Testis (tissue), 3 donors: Measurements from ENCODE around the gene CCDC121. TPM values are rescaled to one million over a fixed set of nuclear protein-coding genes. Genes with fewer than 3 reads are reported as not detected.
A peak's percentile ranks its signal among the peaks of the same experiment; 100 is the strongest.
"Not testable (repeated sequence)": the region's sequence is repeated elsewhere in the genome, so short reads cannot be mapped to it uniquely, and the experiment has no call there.

Source experiments
- DNase-seq: peaks from one replicate; pipeline ENCODE4 v3.0.0-alpha.2; 2019
- H3K27ac ChIP-seq, 2 donors: fragments of 200-600 bp; sonication (generic); one replicate each; pipeline ENCODE4 v1.5.1; 2019
- H3K27me3 ChIP-seq: fragments of 200-600 bp; sonication (generic); one replicate; pipeline ENCODE4 v1.5.1; 2019
- H3K36me3 ChIP-seq: fragments of 200-600 bp; sonication (generic); one replicate; pipeline ENCODE4 v1.5.1; 2017; ENCODE audit warnings: low read depth; ENCODE audit errors: missing control alignments
- H3K4me1 ChIP-seq: fragments of 200-600 bp; sonication (generic); one replicate; pipeline ENCODE4 v1.5.1; 2019
- H3K4me3 ChIP-seq, 2 donors: fragments of 200-600 bp; sonication (generic); one replicate each; pipeline ENCODE4 v1.5.1; 2017 to 2019
- H3K9me3 ChIP-seq: fragments of 200-600 bp; sonication (generic); one replicate; pipeline ENCODE4 v1.5.1; 2017
- POLR2A ChIP-seq: fragments of 450-650 bp; IDR thresholded peaks from one replicate; pipeline ENCODE4 v1.6.1; 2017; ENCODE audit warnings: antibody characterized with exemption, mild to moderate bottlenecking, moderate library complexity
- WGBS, 2 donors: methylation state at CpG; one replicate each; pipeline ENCODE4 v1.1.5; 2018; 5-methylcytosine and 5-hydroxymethylcytosine counted together
- intact Hi-C: fragments of 100-400 bp; cut with DNase I; formaldehyde crosslinking; loops from one replicate; pipeline ENCODE4 v1.15.1; 2023; ENCODE audit warnings: low total_unique reads
- polyA plus RNA-seq: library from polyadenylated mRNA; stranded (reverse); fragments of 350-450 nt; fragmentation: Illumina TruSeq; extraction: RNeasy Lipid Tissue Mini Kit (QIAGEN cat#74804); gene quantifications from one replicate; pipeline ENCODE4 v1.2.3, GENCODE V29; 2014; ENCODE audit warnings: low read depth, low replicate concordance; ENCODE audit not compliant: insufficient read depth
- total RNA-seq, 2 donors: library from RNA; depleted of rRNA; stranded (reverse); fragments of >200 nt; gene quantifications; one replicate each; pipeline ENCODE4 v1.2.3, GENCODE V29; 2016
- TF ChIP-seq, protein P1 (sequence below), 3 experiments: fragments of 450-650 bp in 2 of 3; fragments of 200-600 bp in 1 of 3; sonication (generic) in 1 of 3; IDR thresholded peaks; one replicate each; pipeline ENCODE4 v1.5.1; 2016 to 2019; ENCODE audit warnings: antibody characterized with exemption in 3 of 3, mild to moderate bottlenecking in 2 of 3, moderate library complexity in 1 of 3

Gene CCDC121
- total and polyA plus RNA-seq, 3 donors from 2014 or later, result 10.2 to 40.5 (median 20.2) TPM

DNA sequence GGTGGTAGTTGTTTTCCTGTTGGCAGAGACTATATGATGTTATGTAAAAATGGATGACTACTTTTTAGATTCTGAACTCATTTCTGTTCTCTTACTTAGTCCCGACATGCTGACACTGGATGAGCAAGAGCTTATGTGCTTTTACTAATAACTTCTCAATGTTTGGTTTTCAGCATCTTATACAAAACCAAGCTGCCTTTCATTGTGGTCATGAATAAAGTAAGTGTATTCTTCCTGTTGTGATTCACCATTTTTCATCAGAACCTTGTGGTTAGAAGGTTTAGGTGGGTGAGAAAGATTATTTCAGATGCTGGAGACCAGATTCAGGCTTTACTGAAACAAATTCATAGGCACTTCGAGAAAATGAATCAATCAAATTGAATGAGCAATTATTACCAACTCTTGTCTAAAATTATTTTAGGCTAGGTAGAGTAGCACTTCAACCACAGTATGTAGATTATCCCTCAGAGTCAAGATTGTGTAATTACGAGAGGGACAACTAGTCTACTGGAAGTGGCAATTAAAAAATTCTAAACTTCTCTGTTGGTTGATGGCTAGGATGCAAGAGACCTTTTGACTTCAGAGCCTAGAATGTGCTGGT, 9.3 kb upstream of the CCDC121 start:
- WGBS, 2 donors, result 88 to 94% methylated on average over 3 of the region's 3 CpGs
- no peaks in the 10 kb centered on the region for H3K27me3 ChIP-seq
- no peak overlapping the region for H3K4me3 ChIP-seq
- no peak for DNase-seq
- no peak for TF ChIP-seq POLR2A
- TF ChIP-seq, protein P1, sequence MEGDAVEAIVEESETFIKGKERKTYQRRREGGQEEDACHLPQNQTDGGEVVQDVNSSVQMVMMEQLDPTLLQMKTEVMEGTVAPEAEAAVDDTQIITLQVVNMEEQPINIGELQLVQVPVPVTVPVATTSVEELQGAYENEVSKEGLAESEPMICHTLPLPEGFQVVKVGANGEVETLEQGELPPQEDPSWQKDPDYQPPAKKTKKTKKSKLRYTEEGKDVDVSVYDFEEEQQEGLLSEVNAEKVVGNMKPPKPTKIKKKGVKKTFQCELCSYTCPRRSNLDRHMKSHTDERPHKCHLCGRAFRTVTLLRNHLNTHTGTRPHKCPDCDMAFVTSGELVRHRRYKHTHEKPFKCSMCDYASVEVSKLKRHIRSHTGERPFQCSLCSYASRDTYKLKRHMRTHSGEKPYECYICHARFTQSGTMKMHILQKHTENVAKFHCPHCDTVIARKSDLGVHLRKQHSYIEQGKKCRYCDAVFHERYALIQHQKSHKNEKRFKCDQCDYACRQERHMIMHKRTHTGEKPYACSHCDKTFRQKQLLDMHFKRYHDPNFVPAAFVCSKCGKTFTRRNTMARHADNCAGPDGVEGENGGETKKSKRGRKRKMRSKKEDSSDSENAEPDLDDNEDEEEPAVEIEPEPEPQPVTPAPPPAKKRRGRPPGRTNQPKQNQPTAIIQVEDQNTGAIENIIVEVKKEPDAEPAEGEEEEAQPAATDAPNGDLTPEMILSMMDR (IDR thresholded peaks at IDR 0.05), result no peak
- no peaks in the 10 kb centered on the region for H3K36me3 ChIP-seq
- H3K27ac ChIP-seq, result no peak overlapping the region
- H3K9me3 ChIP-seq, result no peaks in the 10 kb centered on the region
- intact Hi-C loops, result no loop called here
- no peaks in the 10 kb centered on the region for H3K4me1 ChIP-seq

DNA sequence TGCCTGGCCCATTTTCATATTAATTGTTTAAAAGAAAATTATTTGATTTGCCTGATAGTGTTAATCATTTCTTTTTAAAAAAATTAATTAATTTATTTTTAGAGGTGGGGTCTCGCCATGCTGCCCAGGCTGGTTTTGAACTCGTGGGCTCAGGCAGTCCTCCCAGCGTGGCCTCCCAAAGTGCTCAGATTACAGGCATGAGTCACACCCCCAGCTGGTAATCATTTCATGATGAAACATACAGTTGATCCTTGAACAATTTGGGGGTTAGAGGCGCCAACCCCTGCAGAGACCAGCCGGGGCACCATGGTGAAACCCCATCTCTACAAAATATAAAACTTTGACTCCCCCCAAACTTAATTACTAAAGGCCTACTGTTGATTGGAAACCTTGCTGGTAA, 8.0 kb upstream of the CCDC121 start:
- H3K9me3 ChIP-seq, result no peaks in the 10 kb centered on the region
- H3K27ac ChIP-seq, result no peak overlapping the region
- H3K27me3 ChIP-seq, result no peaks in the 10 kb centered on the region
- intact Hi-C loops, result no loop called here
- no peaks in the 10 kb centered on the region for H3K4me1 ChIP-seq
- TF ChIP-seq, protein P1 (IDR thresholded peaks at IDR 0.05), result no peak
- no peak for TF ChIP-seq POLR2A
- no peaks in the 10 kb centered on the region for H3K36me3 ChIP-seq
- no peak overlapping the region for H3K4me3 ChIP-seq
- no peak for DNase-seq
- WGBS, 2 donors, result 96 to 98% methylated on average over 5 of the region's 5 CpGs

DNA sequence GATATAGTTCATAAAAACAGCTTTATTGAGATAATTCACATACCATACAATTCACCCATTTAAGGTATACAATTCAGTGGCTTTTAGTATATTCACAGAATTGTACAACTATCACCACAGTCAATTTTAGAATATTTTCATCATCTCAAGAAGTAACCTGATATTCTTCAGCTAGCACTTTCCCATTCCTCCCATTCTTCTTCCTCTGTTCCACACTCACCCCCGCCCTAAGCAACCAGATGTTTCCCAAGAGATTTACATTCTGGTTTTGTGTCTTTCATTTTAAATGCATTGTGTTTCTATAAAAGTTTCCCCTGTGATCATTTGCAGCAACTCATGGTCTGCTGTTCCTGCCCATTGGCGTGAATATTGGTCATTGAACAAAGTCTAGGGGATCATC, 5.5 kb upstream of the CCDC121 start:
- H3K4me3 ChIP-seq, result no peak overlapping the region
- H3K9me3 ChIP-seq, result no peaks in the 10 kb centered on the region
- H3K4me1 ChIP-seq, result no peaks in the 10 kb centered on the region
- no peaks in the 10 kb centered on the region for H3K27me3 ChIP-seq
- no peak overlapping the region for H3K27ac ChIP-seq
- 96 to 97% methylated on average over 2 of the region's 2 CpGs for WGBS, 2 donors
- H3K36me3 ChIP-seq, result no peaks in the 10 kb centered on the region
- DNase-seq, result no peak
- TF ChIP-seq, protein P1 (IDR thresholded peaks at IDR 0.05), result no peak
- TF ChIP-seq POLR2A, result no peak
- intact Hi-C loops, result no loop called here

DNA sequence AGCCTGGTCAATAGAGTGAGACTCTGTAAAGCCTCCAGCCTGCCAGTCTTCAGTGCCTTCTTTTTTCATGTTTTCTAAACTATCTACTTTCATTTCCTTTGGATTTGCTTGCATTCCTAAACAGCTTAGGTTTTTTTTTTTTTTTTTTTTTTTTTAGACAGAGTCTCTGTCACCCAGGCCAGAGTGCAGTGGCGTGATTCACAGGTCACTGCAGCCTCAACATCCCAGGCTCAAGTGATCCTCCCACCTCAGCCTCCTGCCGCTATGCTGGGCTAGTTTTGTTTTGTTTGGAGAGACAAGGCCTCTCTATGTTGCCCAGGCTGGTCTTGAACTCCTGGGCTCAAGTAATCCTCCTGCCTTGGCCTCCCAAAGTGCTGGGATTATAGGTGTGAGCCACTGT, 1.4 kb upstream of the CCDC121 start:
- H3K27me3 ChIP-seq, H3K4me1 ChIP-seq, H3K36me3 ChIP-seq, H3K27ac ChIP-seq, intact Hi-C loops, DNase-seq, H3K9me3 ChIP-seq, H3K4me3 ChIP-seq: not testable (repeated sequence)
- WGBS, 2 donors, result 95 to 100% methylated on average over 2 of the region's 2 CpGs

DNA sequence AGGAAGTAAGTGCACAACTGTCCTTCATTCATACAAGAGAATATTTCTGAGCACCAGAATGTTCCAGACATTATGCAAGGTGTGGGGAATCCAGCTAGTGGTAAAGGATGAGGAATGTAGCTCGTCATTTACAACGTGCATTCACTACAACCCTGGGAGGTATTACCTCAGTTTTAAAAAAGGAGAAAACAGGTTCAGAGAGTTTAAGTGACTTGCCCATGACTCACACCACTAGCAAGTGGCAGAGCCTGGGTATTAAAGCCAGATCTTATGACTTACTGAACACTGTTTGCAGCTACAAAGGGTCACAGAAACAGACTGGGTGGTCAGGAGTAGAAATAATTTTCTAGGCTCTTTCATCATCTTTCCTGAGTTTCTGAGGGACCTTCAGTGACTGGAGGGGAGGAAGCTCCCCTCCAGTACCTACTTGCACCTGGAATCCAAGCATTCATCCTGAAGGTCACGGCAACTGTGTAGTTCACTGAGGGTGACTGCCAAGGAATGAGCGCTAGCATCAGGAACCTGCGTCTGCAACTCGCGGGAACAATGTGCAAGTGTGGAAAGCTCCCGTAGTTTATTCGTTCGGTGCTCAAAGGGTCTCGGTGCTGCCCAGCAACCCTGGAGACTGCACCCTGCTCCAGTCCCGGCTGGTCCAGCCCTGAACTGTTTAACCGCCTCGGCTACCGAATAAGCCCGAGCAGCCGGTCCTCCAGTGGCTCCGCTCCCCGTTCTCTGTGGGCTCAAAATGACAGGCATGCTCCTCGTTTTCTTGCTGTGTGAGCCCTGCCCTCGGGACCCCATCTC, 647 bp downstream of the CCDC121 start:
- Histone ChIP-seq H3K27ac (peak overlapping the region; percentile 68 to 84), H3K36me3 (no peaks in the 10 kb centered on the region), H3K4me1 (peaks cover 5% of the 10 kb centered on the region), H3K9me3 (no peaks in the 10 kb centered on the region), H3K4me3 (peak overlapping the region; percentile 66 to 79), H3K27me3 (no peaks in the 10 kb centered on the region)
- intact Hi-C loops, result no loop called here
- no peak for DNase-seq
- TF ChIP-seq POLR2A, result no peak
- TF ChIP-seq, protein P1 (IDR thresholded peaks at IDR 0.05), result no peak
- 4% methylated on average over 11 to 21 of the region's 21 CpGs for WGBS, 2 donors

DNA sequence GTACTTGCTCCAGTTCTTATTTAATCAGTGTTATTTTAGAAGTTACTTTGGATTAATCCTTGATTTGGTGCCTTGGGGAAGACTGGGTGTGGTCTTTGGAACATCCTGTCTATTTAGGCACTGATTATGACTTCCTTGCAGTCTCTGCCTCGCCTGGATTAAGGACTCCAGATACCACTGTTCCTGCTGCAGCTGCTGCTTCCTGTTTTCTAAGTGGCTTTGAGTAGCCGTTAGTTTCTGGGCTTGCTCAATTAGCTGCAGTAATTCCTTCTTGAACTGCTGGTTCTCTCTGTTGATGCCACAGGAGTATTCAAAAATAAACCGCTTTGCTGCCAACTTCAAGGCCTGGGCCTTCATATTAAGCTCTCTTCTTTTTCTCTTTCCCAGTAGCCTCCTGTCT, 1.9 kb downstream of the CCDC121 start:
- H3K36me3 ChIP-seq, H3K27me3 ChIP-seq, intact Hi-C loops, H3K4me1 ChIP-seq, H3K4me3 ChIP-seq, H3K9me3 ChIP-seq, DNase-seq: not testable (repeated sequence)
- peak overlapping the region in 1 of 2 donors; percentile 20 for H3K27ac ChIP-seq
- WGBS, 2 donors, result 22 to 45% methylated on average over 3 of the region's 3 CpGs

DNA sequence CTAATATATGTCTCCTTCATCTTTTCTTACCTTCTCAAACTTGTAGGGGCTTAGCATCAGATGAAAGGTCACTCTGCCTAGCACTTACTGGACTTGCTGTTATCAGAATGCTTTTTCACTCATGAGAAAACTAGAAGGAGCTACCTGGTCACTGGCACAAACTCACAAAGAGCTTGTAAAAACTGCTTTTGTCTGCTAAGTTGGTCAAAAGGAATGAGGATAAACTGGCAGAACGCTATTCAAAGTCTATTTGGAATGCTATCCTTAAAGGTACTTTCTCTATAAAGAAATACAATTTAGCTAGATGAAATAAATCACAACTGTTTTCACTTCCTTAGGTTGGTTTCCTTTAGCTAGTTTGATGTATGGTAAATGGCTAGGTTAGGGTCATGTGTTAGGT, 2.5 kb downstream of the CCDC121 start:
- 74 to 80% methylated on average over 1 of the region's 1 CpG for WGBS, 2 donors
- DNase-seq, H3K27me3 ChIP-seq, H3K27ac ChIP-seq, intact Hi-C loops, H3K36me3 ChIP-seq, H3K9me3 ChIP-seq, H3K4me3 ChIP-seq, H3K4me1 ChIP-seq: not testable (repeated sequence)
